Brain microvascular endothelial cell (primary cell): ENCODE results near the gene CARS1.

Source experiments
- DNase-seq: peaks from one replicate; pipeline ENCODE4 v3.0.0-alpha.2; 2020
- H3K27ac ChIP-seq: fragments of 250-450 bp; sonication (Bioruptor Pico); 2 replicates; pipeline ENCODE4 v1.5.1; 2020; ENCODE audit warnings: mild to moderate bottlenecking, moderate library complexity
- H3K27me3 ChIP-seq: fragments of 250-450 bp; sonication (Bioruptor Pico); replicated peaks from 2 replicates; pipeline ENCODE4 v1.5.1; 2020; ENCODE audit warnings: mild to moderate bottlenecking
- H3K36me3 ChIP-seq: fragments of 250-450 bp; sonication (Bioruptor Pico); replicated peaks from 2 replicates; pipeline ENCODE4 v1.5.1; 2020; ENCODE audit warnings: mild to moderate bottlenecking
- H3K4me3 ChIP-seq: 2 replicates; pipeline ENCODE4 v1.5.1; 2011; ENCODE audit warnings: low read depth, mild to moderate bottlenecking, control low read depth, low read length, moderate library complexity
- CTCF ChIP-seq: IDR thresholded peaks from 2 replicates; pipeline ENCODE4 v1.5.1; 2011; ENCODE audit warnings: low read depth, mild to moderate bottlenecking, moderate library complexity, low read length, control low read depth, inconsistent platforms; ENCODE audit errors: missing control alignments
- in situ Hi-C: cut with HindIII; loops from 2 replicates; pipeline ENCODE4 v1.10.0; 2017; ENCODE audit warnings: low sequenced_read_pairs, low pct_ligation_motif_present

The CARS1 gene

GRCh38 chr11:3002871-3003270, 54.4 kb downstream of the CARS1 start:
- in situ Hi-C loops, result no loop called here
- no peak for DNase-seq
- no peak overlapping the region for H3K4me3 ChIP-seq
- H3K27ac ChIP-seq, result no peak overlapping the region
- H3K36me3 ChIP-seq, result peaks cover 65% of the 10 kb centered on the region
- H3K27me3 ChIP-seq, result no peaks in the 10 kb centered on the region
- TF ChIP-seq CTCF, result no peak

- Histone ChIP-seq H3K4me3 (no peak overlapping the region), H3K27ac (no peak overlapping the region), H3K36me3 (peaks cover 63% of the 10 kb centered on the region), H3K27me3 (no peaks in the 10 kb centered on the region)
- TF ChIP-seq CTCF, result no peak
- DNase-seq, result no peak
- in situ Hi-C loops, result no loop called here
These were observed 54.8 kb downstream of the CARS1 start for GRCh38 chr11:3002351-3002861.

GRCh38 chr11:3001496-3001895, 55.7 kb downstream of the CARS1 start:
- TF ChIP-seq CTCF, result no peak
- Histone ChIP-seq H3K27me3 (no peaks in the 10 kb centered on the region), H3K36me3 (peaks cover 58% of the 10 kb centered on the region), H3K4me3 (no peak overlapping the region), H3K27ac (no peak overlapping the region)
- in situ Hi-C loops, result no loop called here
- no peak for DNase-seq

GRCh38 chr11:3000032-3000961, 56.9 kb downstream of the CARS1 start:
- peak; percentile 71 for DNase-seq

GRCh38 chr11:2999464-2999998, 57.7 kb downstream of the CARS1 start:
- peaks cover 44% of the 10 kb centered on the region for H3K36me3 ChIP-seq
- no peaks in the 10 kb centered on the region for H3K27me3 ChIP-seq
- TF ChIP-seq CTCF, result no peak
- H3K27ac ChIP-seq, result no peak overlapping the region
- no peak overlapping the region for H3K4me3 ChIP-seq
- no peak for DNase-seq
- in situ Hi-C loops, result no loop called here

More at GRCh38 chr11:3000032-3000961, 56.9 kb downstream of the CARS1 start:
- Histone ChIP-seq H3K27me3 (no peaks in the 10 kb centered on the region), H3K36me3 (peaks cover 48% of the 10 kb centered on the region), H3K4me3 (no peak overlapping the region), H3K27ac (no peak overlapping the region)
- TF ChIP-seq CTCF, result no peak
- in situ Hi-C loops, result no loop called here
